ENCODE data around the gene PCTP.

The PCTP gene

GRCh38 chr17:55822028-55822427 is 71.2 kb downstream of the PCTP start:
- DNase-seq (ENCODE audit: extremely low spot score): no peak
- TF ChIP-seq, protein P1, sequence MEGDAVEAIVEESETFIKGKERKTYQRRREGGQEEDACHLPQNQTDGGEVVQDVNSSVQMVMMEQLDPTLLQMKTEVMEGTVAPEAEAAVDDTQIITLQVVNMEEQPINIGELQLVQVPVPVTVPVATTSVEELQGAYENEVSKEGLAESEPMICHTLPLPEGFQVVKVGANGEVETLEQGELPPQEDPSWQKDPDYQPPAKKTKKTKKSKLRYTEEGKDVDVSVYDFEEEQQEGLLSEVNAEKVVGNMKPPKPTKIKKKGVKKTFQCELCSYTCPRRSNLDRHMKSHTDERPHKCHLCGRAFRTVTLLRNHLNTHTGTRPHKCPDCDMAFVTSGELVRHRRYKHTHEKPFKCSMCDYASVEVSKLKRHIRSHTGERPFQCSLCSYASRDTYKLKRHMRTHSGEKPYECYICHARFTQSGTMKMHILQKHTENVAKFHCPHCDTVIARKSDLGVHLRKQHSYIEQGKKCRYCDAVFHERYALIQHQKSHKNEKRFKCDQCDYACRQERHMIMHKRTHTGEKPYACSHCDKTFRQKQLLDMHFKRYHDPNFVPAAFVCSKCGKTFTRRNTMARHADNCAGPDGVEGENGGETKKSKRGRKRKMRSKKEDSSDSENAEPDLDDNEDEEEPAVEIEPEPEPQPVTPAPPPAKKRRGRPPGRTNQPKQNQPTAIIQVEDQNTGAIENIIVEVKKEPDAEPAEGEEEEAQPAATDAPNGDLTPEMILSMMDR (IDR thresholded peaks at IDR 0.05; ENCODE audit: control extremely low read depth, extremely low read depth, low read depth, missing control alignments): no peak
- POLR2A ChIA-PET: no interaction called here
- CTCF ChIA-PET: interaction anchor here (1.0 to 2.3 kb wide), 2 partner anchors 8 to 12 kb away, joined by 3 to 9 read pairs; no protein-coding TSS in a partner anchor

DNA sequence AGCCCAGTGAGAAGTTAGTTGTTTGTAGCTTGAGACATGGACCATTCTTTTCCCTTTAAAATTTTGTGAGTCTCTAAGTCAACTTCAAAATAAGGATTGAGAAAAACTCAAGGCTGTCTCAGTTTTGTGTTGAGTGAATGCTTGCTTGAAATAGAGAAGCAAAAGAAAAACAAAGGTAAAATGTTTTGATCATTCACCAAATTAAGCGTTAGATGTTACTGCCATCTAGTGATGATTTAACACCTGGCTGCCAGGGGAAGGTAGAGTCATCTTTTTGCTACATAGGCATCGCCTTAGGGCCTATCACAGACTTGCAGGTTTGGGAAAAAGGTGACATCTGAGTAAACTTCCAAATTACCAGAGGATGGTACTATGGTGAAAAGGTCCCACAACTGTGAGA is 74.4 kb downstream of the PCTP start:
- ChIA-PET CTCF (interaction anchor here (1.1 kb wide), 1 partner anchor 9 kb away, joined by 5 read pairs; no protein-coding TSS in a partner anchor), POLR2A (no interaction called here)
- DNase-seq (ENCODE audit: extremely low spot score): no peak
- TF ChIP-seq, protein P1 (IDR thresholded peaks at IDR 0.05; ENCODE audit: control extremely low read depth, extremely low read depth, low read depth, missing control alignments): peak; percentile 16

Measured in GM10248 (cell line).